RWPE2 (cell line): ENCODE data around the gene MGAT4B.

ENCODE experiments used
- ATAC-seq: fragments of 200-7000 bp; cut with Tn5 transposase; 3 replicates; pipeline ENCODE4 v1.9.1; 2021; ENCODE audit warnings: low read depth
- DNase-seq: peaks from one replicate; pipeline ENCODE4 v3.0.0-alpha.2; 2020; ENCODE audit warnings: low spot score
- H3K27ac ChIP-seq: fragments of 450-650 bp; 2 replicates; pipeline ENCODE4 v1.5.1; 2017; ENCODE audit warnings: mild to moderate bottlenecking; ENCODE audit not compliant: poor library complexity, severe bottlenecking
- H3K27me3 ChIP-seq: fragments of 250-450 bp; sonication (Bioruptor Pico); 2 replicates; pipeline ENCODE4 v1.5.1; 2021; ENCODE audit warnings: mild to moderate bottlenecking, moderate library complexity; ENCODE audit not compliant: insufficient read depth, poor library complexity, severe bottlenecking
- H3K36me3 ChIP-seq: fragments of 250-450 bp; sonication (Bioruptor Pico); 2 replicates; pipeline ENCODE4 v1.5.1; 2020; ENCODE audit warnings: low read depth, mild to moderate bottlenecking, moderate library complexity
- H3K4me1 ChIP-seq: fragments of 250-450 bp; sonication (Bioruptor Pico); 2 replicates; pipeline ENCODE4 v1.5.1; 2021; ENCODE audit warnings: mild to moderate bottlenecking, moderate library complexity; ENCODE audit not compliant: insufficient read depth, poor library complexity, severe bottlenecking
- H3K4me3 ChIP-seq: fragments of 250-450 bp; sonication (Bioruptor Pico); 2 replicates; pipeline ENCODE4 v1.5.1; 2021; ENCODE audit warnings: mild to moderate bottlenecking, moderate library complexity; ENCODE audit not compliant: severe bottlenecking
- H3K9me3 ChIP-seq: fragments of 250-450 bp; sonication (Bioruptor Pico); 2 replicates; pipeline ENCODE4 v1.5.1; 2021; ENCODE audit warnings: mild to moderate bottlenecking, moderate library complexity; ENCODE audit not compliant: severe bottlenecking
- CTCF ChIP-seq: fragments of 450-650 bp; IDR thresholded peaks from one replicate; pipeline ENCODE4 v1.5.1; 2017; ENCODE audit warnings: mild to moderate bottlenecking, moderate library complexity; ENCODE audit not compliant: poor library complexity, severe bottlenecking

The MGAT4B gene

GRCh38 chr5:179766021-179766725, 40.5 kb downstream of the MGAT4B start:
- DNase-seq (no peak), ATAC-seq (no peak)
- Histone ChIP-seq H3K27me3 (no peaks in the 10 kb centered on the region), H3K4me1 (peaks cover 45% of the 10 kb centered on the region), H3K4me3 (no peak overlapping the region), H3K9me3 (no peaks in the 10 kb centered on the region), H3K27ac (peak overlapping the region; percentile 58), H3K36me3 (peaks cover 58% of the 10 kb centered on the region)
- TF ChIP-seq CTCF = no peak

- H3K4me3 ChIP-seq = no peak overlapping the region
- H3K27me3 ChIP-seq = no peaks in the 10 kb centered on the region
- no peak for TF ChIP-seq CTCF
- peak overlapping the region; percentile 58 for H3K27ac ChIP-seq
- ATAC-seq = peak; percentile 68
- DNase-seq = no peak
- H3K4me1 ChIP-seq = peaks cover 45% of the 10 kb centered on the region
- H3K9me3 ChIP-seq = no peaks in the 10 kb centered on the region
- peaks cover 51% of the 10 kb centered on the region for H3K36me3 ChIP-seq
Observed at GRCh38 chr5:179765400-179765799, 41.3 kb downstream of the MGAT4B start.

- Histone ChIP-seq H3K9me3 (no peaks in the 10 kb centered on the region), H3K27ac (peak overlapping the region; percentile 58), H3K36me3 (peaks cover 37% of the 10 kb centered on the region)
Observed at GRCh38 chr5:179764056-179764455, 42.6 kb downstream of the MGAT4B start.

GRCh38 chr5:179763215-179763945, 43.3 kb downstream of the MGAT4B start:
- peak overlapping the region; percentile 58 for H3K27ac ChIP-seq
- peaks cover 45% of the 10 kb centered on the region for H3K4me1 ChIP-seq

More at GRCh38 chr5:179764056-179764455, 42.6 kb downstream of the MGAT4B start:
- peaks cover 45% of the 10 kb centered on the region for H3K4me1 ChIP-seq
- no peak for ATAC-seq
- H3K27me3 ChIP-seq = no peaks in the 10 kb centered on the region
- no peak for TF ChIP-seq CTCF
- DNase-seq = no peak
- no peak overlapping the region for H3K4me3 ChIP-seq

More at GRCh38 chr5:179763215-179763945, 43.3 kb downstream of the MGAT4B start:
- H3K4me3 ChIP-seq = no peak overlapping the region
- H3K27me3 ChIP-seq = no peaks in the 10 kb centered on the region
- ATAC-seq = peak; percentile 76
- DNase-seq = no peak
- H3K36me3 ChIP-seq = peaks cover 30% of the 10 kb centered on the region
- TF ChIP-seq CTCF = peak; percentile 99
- H3K9me3 ChIP-seq = no peaks in the 10 kb centered on the region
